Hematopoietic multipotent progenitor cell treated with erythropoietin and hydrocortisone succinate and interleukin-3 and kit ligand, for 6 days (in vitro differentiated cells): ENCODE results near the gene VSTM2L.
A peak's percentile ranks its signal among the peaks of the same experiment; 100 is the strongest.
"Not testable (repeated sequence)": the region's sequence is repeated elsewhere in the genome, so short reads cannot be mapped to it uniquely, and the experiment has no call there.

Experiments used
- DNase-seq: peaks from one replicate; pipeline ENCODE4 v3.0.0-alpha.2; 2015

Gene VSTM2L

GRCh38 chr20:37939701-37940560 is 37.0 kb downstream of the VSTM2L start:
- DNase-seq, result no peak

- DNase-seq, result no peak
These were observed 37.9 kb downstream of the VSTM2L start for GRCh38 chr20:37940858-37941257.

GRCh38 chr20:37941332-37941731 is 38.4 kb downstream of the VSTM2L start:
- peak; percentile 27 for DNase-seq

- no peak for DNase-seq
These were observed 39.1 kb downstream of the VSTM2L start for GRCh38 chr20:37941992-37942391.

- no peak for DNase-seq
These were observed 40.1 kb downstream of the VSTM2L start for GRCh38 chr20:37943033-37943432.

GRCh38 chr20:37943501-37944455 is 40.9 kb downstream of the VSTM2L start:
- DNase-seq, result no peak

GRCh38 chr20:37944456-37944981 is 41.6 kb downstream of the VSTM2L start:
- DNase-seq, result no peak

GRCh38 chr20:37945091-37945547 is 42.2 kb downstream of the VSTM2L start:
- DNase-seq, result no peak

GRCh38 chr20:37946946-37947345 is 44.0 kb downstream of the VSTM2L start:
- no peak for DNase-seq

GRCh38 chr20:37947943-37948342 is 45.0 kb downstream of the VSTM2L start:
- DNase-seq, result no peak

GRCh38 chr20:37948956-37949355 is 46.0 kb downstream of the VSTM2L start:
- no peak for DNase-seq

GRCh38 chr20:37954190-37954589 is 51.3 kb downstream of the VSTM2L start:
- no peak for DNase-seq

GRCh38 chr20:37954626-37955025 is 51.7 kb downstream of the VSTM2L start:
- DNase-seq, result no peak

- DNase-seq, result no peak
These were observed 52.6 kb downstream of the VSTM2L start for GRCh38 chr20:37955511-37955910.

- no peak for DNase-seq
These were observed 53.2 kb downstream of the VSTM2L start for GRCh38 chr20:37956107-37956585.

- no peak for DNase-seq
These were observed 56.1 kb downstream of the VSTM2L start for GRCh38 chr20:37958856-37959520.

GRCh38 chr20:37961066-37961465 is 58.1 kb downstream of the VSTM2L start:
- peak; percentile 22 for DNase-seq

GRCh38 chr20:37963483-37963882 is 60.6 kb downstream of the VSTM2L start:
- DNase-seq, result not testable (repeated sequence)

- no peak for DNase-seq
These were observed 66.0 kb downstream of the VSTM2L start for GRCh38 chr20:37968841-37969401.

- DNase-seq, result peak; percentile 23
These were observed 67.3 kb downstream of the VSTM2L start for GRCh38 chr20:37969949-37970855.

- no peak for DNase-seq
These were observed 67.9 kb downstream of the VSTM2L start for GRCh38 chr20:37970856-37971245.
